ENCODE measurements around the gene CAPN7.

DNA sequence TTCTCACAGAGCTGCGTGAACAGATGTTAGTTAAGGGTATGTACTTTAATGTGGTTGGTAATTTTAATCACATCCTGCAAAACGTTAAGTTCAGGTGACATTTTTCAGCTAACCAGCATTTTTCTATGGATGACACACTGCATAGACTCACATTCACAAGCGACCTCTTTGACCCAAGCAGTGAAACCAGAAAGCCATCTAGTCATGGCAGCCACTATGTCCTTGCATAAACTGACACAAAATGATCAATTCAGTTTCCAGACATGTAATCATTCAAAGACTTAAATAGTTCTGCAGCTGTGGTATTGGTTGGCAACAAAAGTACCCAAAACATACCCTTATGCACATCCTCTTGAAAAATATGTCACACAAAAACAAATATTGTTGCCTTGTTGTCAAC, 7.4 kb upstream of the CAPN7 start:
- TF ChIP-seq, protein P1, sequence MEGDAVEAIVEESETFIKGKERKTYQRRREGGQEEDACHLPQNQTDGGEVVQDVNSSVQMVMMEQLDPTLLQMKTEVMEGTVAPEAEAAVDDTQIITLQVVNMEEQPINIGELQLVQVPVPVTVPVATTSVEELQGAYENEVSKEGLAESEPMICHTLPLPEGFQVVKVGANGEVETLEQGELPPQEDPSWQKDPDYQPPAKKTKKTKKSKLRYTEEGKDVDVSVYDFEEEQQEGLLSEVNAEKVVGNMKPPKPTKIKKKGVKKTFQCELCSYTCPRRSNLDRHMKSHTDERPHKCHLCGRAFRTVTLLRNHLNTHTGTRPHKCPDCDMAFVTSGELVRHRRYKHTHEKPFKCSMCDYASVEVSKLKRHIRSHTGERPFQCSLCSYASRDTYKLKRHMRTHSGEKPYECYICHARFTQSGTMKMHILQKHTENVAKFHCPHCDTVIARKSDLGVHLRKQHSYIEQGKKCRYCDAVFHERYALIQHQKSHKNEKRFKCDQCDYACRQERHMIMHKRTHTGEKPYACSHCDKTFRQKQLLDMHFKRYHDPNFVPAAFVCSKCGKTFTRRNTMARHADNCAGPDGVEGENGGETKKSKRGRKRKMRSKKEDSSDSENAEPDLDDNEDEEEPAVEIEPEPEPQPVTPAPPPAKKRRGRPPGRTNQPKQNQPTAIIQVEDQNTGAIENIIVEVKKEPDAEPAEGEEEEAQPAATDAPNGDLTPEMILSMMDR (IDR thresholded peaks at IDR 0.05 in 2 of 3, conservative IDR thresholded peaks at IDR 0.05 in 1 of 3; ENCODE audit: borderline replicate concordance in 1 of 3, insufficient read depth in 1 of 3, low read depth in 2 of 3, low read length in 2 of 3): no peak
- no peak for TF ChIP-seq SP1 (IDR thresholded peaks at IDR 0.05; ENCODE audit: low read depth)
- no peak for TF ChIP-seq POLR2A (IDR thresholded peaks at IDR 0.05; ENCODE audit: borderline replicate concordance, extremely low read depth, insufficient read depth, insufficient read length)
- TF ChIP-seq POLR2AphosphoS5 (IDR thresholded peaks at IDR 0.05; ENCODE audit: low read depth, low read length): no peak
- TF ChIP-seq CEBPB (IDR thresholded peaks at IDR 0.05; ENCODE audit: low read depth): no peak
- TF ChIP-seq JUND (IDR thresholded peaks at IDR 0.05): no peak
